ENCODE data around the gene F2. TPM values are rescaled to one million over a fixed set of nuclear protein-coding genes. Genes with fewer than 3 reads are reported as not detected.

Gene F2
- total RNA-seq, 2 donors from 2014 or later, result 1.8 TPM; not detected in 1

- intact Hi-C loops (cut with DNase I), result no loop called here
- no peak for TF ChIP-seq POLR2A (IDR thresholded peaks at IDR 0.05)
- no peak for TF ChIP-seq POLR2AphosphoS5 (IDR thresholded peaks at IDR 0.05)
- no peak for TF ChIP-seq CTCF (IDR thresholded peaks at IDR 0.05)
- 59% methylated on average over 12 of the region's 12 CpGs for WGBS
- Histone ChIP-seq H3K4me1 (replicated peaks) (no peaks in the 10 kb centered on the region), H3K27me3 (replicated peaks; ENCODE audit: insufficient read depth) (no peaks in the 10 kb centered on the region), H3K4me3 (no peak overlapping the region), H3K9me3 (no peaks in the 10 kb centered on the region), H3K36me3 (peaks cover 0 to 11% of the 10 kb centered on the region in 2 donors), H3K27ac (no peak overlapping the region)
- no peak for DNase-seq (ENCODE audit: low spot score)
These were observed 22.8 kb downstream of the F2 start for GRCh38 chr11:46741600-46742484.

GRCh38 chr11:46743043-46743442 lies 24.0 kb downstream of the F2 start:
- Histone ChIP-seq H3K9me3 (no peaks in the 10 kb centered on the region), H3K4me3 (no peak overlapping the region), H3K4me1 (replicated peaks) (no peaks in the 10 kb centered on the region), H3K36me3 (peaks cover 0 to 11% of the 10 kb centered on the region in 2 donors), H3K27ac (no peak overlapping the region), H3K27me3 (replicated peaks; ENCODE audit: insufficient read depth) (no peaks in the 10 kb centered on the region)
- WGBS, result 83% methylated on average over 2 of the region's 2 CpGs
- no peak for TF ChIP-seq POLR2AphosphoS5 (IDR thresholded peaks at IDR 0.05)
- no peak for TF ChIP-seq CTCF (IDR thresholded peaks at IDR 0.05)
- no peak for TF ChIP-seq POLR2A (IDR thresholded peaks at IDR 0.05)
- intact Hi-C loops (cut with DNase I), result no loop called here
- DNase-seq (ENCODE audit: low spot score), result no peak

- H3K27me3 ChIP-seq (replicated peaks; ENCODE audit: insufficient read depth), result no peaks in the 10 kb centered on the region
- H3K9me3 ChIP-seq, result no peaks in the 10 kb centered on the region
- no peak for TF ChIP-seq POLR2A (IDR thresholded peaks at IDR 0.05)
- TF ChIP-seq CTCF (IDR thresholded peaks at IDR 0.05), result no peak
- TF ChIP-seq POLR2AphosphoS5 (IDR thresholded peaks at IDR 0.05), result no peak
- no peak overlapping the region for H3K4me3 ChIP-seq
- no peaks in the 10 kb centered on the region for H3K4me1 ChIP-seq (replicated peaks)
- peak overlapping the region in 1 of 2 donors; percentile 2 for H3K27ac ChIP-seq
- intact Hi-C loops (cut with DNase I), result no loop called here
- DNase-seq (ENCODE audit: low spot score), result no peak
- WGBS, result 65% methylated on average over 10 of the region's 10 CpGs
- peaks cover 0 to 11% of the 10 kb centered on the region in 2 donors for H3K36me3 ChIP-seq
These were observed 24.8 kb downstream of the F2 start for GRCh38 chr11:46743693-46744339.

- Histone ChIP-seq H3K9me3 (no peaks in the 10 kb centered on the region), H3K4me1 (replicated peaks) (no peaks in the 10 kb centered on the region), H3K4me3 (no peak overlapping the region), H3K27ac (no peak overlapping the region), H3K27me3 (replicated peaks; ENCODE audit: insufficient read depth) (no peaks in the 10 kb centered on the region), H3K36me3 (peaks cover 0 to 11% of the 10 kb centered on the region in 2 donors)
- intact Hi-C loops (cut with DNase I), result no loop called here
- DNase-seq (ENCODE audit: low spot score), result no peak
- WGBS, result 81% methylated on average over 1 of the region's 1 CpG
- TF ChIP-seq CTCF (IDR thresholded peaks at IDR 0.05) (no peak), POLR2AphosphoS5 (IDR thresholded peaks at IDR 0.05) (no peak), POLR2A (IDR thresholded peaks at IDR 0.05) (no peak)
These were observed 26.3 kb downstream of the F2 start for GRCh38 chr11:46745328-46745727.

Measured in prostate gland (tissue), 2 donors.